Activated T-helper 1 cell treated with Interleukin-2 at 50 U/mL for 16 hours (primary cell): ENCODE data around the gene COMTD1.
"Not testable (repeated sequence)": the region's sequence is repeated elsewhere in the genome, so short reads cannot be mapped to it uniquely, and the experiment has no call there.

Experiments used
- DNase-seq: peaks from one replicate; pipeline ENCODE4 v3.0.0-alpha.2; 2020; ENCODE audit warnings: low read depth

Gene COMTD1

GRCh38 chr10:75195035-75195763 lies 40.6 kb downstream of the COMTD1 start:
- no peak for DNase-seq

GRCh38 chr10:75194625-75195024 lies 41.1 kb downstream of the COMTD1 start:
- DNase-seq = not testable (repeated sequence)

- no peak for DNase-seq
These were observed 43.8 kb downstream of the COMTD1 start for GRCh38 chr10:75191821-75192568.

GRCh38 chr10:75189266-75190096 lies 46.3 kb downstream of the COMTD1 start:
- no peak for DNase-seq

GRCh38 chr10:75188522-75188921 lies 47.2 kb downstream of the COMTD1 start:
- not testable (repeated sequence) for DNase-seq

- peak; percentile 38 for DNase-seq
These were observed 47.8 kb downstream of the COMTD1 start for GRCh38 chr10:75187961-75188426.

- DNase-seq = no peak
These were observed 49.4 kb downstream of the COMTD1 start for GRCh38 chr10:75186310-75186709.
